ENCODE measurements around the gene HOXC10.

GRCh38 chr12:53969588-53970259 lies 15.2 kb upstream of the HOXC10 start:
- TF ChIP-seq POLR2AphosphoS5 (IDR thresholded peaks at IDR 0.05) (no peak), CTCF (IDR thresholded peaks at IDR 0.05) (no peak), EP300 (IDR thresholded peaks at IDR 0.05) (no peak), POLR2A (IDR thresholded peaks at IDR 0.05) (no peak)
